HG03103 (cell line): ENCODE data around the gene SDK1.

Experiments used
- ATAC-seq: cut with Tn5 transposase; IDR thresholded peaks from one replicate; pipeline ENCODE4 v1.9.1; 2021; ENCODE audit warnings: low read depth; ENCODE audit not compliant: unreplicated experiment

Gene SDK1

DNA sequence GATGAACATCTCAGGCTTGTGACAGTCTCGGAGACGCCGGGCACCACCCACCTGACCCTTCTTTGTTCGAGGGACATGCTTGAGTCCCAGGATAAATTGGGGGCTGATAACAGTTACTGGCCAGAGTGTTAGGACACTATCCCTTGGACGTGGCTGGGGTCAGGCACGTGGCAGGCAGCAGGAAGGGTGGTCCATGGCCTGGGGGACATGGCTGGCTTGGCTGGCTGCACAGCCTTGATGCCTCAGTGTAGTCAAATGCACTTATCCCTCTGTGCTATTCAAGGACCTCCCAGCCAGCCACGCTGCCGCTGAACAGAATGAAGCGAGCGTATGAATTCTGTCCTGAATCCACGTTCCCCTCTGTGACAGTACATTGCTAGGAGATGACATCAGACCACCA is 719.0 kb downstream of the SDK1 start:
- no peak for ATAC-seq

DNA sequence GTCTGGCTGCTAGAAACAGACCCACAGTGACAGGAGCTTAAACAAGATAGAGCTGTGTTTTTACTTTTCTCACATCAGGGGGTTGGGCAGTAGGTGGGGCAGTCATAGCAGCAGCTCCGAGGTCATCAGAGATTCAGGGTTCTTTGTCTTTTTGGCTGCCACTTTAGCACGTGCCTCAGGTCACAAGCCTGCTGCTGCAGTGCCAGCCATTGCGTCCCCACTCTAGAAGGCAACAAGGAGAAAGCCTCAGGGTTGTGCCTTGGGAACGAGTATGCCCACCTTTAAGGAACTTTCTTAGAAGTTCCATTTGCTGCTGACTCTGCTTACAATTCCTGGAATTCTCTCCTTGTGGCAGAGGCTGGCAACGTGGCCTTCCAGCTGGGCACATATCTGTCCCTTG is 720.4 kb downstream of the SDK1 start:
- no peak for ATAC-seq

DNA sequence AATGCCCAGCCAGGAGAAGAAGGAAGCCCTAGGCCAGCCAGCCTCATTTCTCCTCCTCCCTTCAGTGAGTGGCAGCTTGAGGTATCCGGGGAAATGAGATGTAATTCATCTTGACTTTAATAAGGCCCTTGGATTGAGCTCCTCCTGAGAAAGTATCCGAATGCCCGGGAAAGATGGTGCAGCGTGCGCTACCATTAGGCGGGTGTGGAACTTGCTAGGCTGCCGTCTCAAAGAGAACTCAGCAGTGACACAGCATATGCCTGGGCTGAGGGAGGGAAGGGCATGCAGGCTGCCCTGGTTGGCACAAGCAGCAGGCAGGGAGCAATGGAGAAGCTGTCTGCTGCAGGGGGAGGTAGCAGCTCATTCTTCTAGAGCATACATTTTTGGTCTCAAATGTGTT is 721.2 kb downstream of the SDK1 start:
- no peak for ATAC-seq

DNA sequence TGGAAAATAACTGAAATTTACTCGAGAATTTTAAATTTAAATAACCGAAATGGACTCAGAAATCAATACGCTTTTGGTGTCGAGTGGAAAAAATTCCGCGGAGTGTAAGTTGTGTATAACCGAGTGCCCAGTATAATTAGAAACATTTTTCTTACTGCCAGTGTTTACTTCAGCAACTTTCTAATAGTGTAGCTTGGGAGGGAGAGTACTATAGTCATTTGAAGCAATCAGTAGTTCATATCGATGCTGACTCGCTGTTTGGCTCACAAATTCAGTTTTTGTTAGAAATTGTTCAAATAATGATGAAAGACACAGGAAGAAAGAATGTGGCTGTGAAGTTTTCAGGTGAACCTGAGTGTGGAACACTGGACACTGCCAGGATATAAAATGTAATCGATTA is 722.5 kb downstream of the SDK1 start:
- ATAC-seq = no peak

DNA sequence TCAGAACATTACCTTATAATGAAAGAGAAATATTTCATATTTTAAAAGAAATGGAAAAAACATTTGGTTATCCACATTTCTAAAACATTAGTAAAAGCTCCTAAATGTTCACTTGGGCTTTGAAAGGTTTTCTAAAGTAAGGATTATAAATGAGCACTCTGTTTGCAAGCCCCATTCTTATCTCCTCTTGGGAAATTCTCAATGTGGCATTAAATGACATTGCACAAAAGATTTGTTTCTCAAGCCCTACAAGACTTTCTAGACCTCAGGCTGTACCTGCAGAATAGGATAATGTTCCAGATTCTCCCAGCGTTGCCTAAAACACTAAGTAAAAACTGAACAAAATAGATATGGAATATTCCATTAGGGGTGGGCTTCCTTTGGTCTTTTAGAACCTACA is 723.1 kb downstream of the SDK1 start:
- no peak for ATAC-seq

DNA sequence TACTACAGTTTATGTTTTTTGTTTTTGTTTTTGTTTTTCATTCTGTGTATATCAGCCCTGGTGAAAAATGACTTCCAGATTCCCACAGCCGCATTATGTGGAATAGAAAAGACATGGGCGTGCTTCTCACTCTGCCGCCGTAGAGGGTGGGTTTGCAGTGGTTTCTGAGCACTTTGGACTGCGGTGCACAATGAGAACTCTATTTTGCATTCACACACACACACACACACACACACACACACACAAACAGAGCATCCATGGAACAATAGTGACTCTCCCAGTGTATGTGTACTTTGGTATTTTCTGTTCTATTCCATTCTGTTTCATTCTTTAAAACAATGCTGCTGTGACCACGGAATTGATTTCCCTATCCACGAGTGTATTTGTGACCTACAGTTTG is 723.8 kb downstream of the SDK1 start:
- ATAC-seq = no peak

DNA sequence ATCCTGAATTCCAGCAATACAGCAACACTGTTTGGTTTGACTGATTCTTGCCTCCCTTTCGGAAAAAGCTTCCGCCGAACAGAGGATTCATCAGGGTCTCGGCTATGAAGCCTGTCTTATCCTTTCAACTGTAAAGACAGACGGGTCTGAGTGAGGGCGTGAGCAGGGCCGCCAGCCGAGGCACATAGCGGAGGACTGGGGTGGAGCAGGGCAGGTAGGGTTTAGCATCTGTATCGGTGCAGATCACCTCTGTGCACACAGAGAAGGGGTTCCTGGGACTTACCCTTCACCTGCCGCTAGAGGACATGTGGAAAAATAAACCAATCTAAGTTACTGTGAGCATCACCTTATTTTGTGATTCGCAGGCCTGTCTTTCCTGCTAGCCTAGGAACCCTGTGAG is 724.2 kb downstream of the SDK1 start:
- no peak for ATAC-seq

DNA sequence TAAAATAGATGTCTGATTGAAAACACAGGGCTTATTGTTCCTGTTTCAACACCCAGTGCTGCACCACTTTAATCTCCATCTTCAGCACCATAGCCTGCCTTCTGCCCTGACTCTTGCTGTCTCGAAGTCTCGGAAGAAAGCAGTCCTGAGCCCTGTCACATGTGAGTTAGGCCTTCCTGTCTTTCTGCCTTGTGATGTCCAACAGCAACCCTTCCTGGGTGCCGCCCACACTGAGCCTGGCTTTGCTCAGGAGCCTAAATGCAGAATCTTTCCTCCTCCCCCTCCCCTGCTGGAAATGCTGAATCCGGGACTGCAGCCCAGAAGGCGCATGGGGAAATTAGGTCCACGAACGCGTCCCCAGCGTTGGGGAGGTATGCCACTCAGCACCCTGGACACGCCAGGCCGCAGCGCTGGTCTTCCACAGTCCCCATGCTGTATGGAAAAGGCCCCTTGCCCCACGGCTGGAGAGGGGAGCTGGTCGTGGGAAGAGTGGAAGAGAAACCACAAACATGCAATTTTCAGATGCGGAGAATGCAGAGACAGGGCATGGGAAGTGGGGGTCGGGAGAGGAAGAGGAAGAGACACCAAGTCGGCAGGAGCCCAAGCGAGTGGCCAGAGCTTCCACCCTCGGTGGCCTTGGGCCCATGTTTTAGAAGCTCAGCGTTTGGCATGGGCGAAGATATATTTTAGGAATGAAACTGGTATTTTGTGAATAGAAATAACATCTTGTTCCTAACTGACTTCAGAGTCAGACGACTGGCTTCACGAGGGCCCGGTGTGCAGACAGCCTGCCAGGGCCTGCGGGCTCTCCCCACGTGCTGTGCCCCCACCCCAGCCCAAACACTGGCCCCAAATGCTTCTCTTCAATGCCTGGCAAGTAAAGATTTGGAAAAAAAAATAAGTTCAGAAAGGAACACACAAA is 724.9 kb downstream of the SDK1 start:
- ATAC-seq = no peak

DNA sequence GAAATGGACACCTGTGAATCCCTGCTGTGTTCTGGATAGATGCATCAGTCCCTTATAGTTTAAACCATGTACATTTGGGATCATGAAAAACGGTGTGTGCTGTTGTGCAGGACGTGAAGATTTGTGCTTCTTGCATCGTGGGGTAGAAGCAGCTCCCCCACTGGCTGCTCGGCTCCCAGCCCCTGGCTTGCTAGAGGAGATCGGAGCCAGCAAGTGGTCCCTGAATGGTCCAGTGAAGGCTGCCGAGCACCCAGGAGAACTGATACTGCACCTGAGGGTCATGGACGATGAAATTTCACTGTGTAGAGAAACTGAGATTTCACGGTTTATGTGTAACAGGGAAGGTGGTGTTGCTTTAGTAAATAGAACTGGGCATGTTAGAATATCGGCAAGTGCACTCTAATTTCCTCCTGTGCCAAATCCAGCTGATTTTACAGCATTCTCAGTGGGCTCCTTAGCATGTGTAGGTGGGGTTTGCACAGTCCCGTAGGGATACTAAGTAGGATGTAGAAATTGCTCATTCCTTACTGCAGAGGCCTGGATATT is 726.0 kb downstream of the SDK1 start:
- no peak for ATAC-seq

DNA sequence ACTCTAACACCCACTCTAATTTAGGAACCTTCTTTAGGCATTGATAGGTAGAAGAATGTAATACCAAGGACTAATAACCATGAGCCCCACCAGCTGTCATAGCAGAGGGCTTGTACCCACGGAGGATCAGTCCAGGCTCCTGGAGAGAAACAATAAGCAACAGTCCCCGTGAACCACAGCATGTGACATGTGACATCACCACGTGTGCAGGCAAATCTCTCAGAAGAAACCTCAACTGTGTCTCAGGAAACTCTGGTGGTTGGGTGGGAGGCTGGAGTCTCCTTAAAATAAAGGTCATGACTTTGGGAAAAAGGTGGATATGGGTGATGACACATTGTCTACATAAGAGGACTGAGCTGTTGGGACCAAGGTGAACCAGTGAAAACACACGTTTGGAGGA is 727.2 kb downstream of the SDK1 start:
- no peak for ATAC-seq

DNA sequence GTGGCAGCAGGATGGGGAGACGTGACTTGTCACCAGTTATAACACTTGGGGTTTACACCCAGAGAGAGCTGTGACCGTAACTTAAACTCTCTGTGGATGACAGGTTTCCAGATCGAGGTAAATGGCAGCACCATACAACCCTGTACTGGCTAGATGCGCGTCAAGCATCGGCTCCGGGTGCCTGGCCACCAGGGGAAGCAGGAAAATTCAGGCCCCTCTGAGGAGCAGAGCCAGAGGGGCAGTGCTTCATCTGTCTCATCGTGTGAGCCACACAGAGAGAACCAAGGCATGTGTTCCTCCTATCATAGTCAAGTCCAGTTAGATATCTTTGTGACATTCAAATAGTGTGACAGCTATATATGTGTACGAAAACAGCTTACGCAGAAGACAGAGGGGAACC is 728.9 kb downstream of the SDK1 start:
- ATAC-seq = no peak

DNA sequence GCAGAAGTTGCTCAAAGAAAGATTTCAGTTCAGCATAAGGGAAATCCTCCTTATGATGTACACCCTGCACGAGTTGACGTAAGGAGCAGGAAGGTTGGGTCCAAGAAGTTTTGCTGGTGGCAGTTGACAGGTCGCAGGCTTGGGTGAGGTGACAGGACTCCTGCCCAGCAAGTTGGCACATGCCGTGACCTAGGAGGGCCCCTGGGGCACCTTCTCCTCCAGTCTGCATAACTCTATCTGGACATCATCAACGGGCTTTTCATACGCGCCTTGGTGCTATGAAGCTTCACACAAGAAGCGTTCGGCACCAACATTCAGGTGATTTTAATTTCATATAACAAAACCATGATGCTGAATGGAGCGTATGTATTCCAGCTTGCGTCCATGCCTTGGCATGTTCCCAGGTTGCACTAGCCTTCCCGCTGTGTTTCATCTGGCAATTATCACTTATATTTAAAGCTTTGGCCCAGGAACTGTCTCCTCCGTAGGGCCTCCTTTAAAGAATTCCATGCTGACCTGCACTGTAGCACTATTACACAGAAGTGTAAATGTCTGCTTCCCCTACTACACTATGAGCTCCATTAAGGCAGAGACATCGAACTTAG is 729.4 kb downstream of the SDK1 start:
- ATAC-seq = no peak

DNA sequence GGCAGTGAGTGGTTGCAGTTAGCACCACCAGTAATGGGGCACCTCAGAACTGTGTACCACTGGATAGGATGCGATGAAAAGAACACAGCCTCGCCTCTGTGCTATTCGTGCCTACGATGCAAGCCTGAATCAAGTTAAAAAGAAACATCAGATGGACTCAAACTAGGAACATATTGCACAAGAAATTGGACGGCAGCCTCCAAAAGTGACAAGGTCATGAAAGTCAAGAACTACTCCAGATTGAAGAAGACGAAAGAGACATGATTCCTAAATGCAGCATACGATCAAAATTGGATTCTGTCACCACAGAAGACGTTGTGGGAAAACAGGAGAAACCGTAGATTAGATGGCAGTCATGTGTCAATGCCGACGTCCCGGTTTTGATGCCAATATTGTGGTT is 732.9 kb downstream of the SDK1 start:
- ATAC-seq = no peak

DNA sequence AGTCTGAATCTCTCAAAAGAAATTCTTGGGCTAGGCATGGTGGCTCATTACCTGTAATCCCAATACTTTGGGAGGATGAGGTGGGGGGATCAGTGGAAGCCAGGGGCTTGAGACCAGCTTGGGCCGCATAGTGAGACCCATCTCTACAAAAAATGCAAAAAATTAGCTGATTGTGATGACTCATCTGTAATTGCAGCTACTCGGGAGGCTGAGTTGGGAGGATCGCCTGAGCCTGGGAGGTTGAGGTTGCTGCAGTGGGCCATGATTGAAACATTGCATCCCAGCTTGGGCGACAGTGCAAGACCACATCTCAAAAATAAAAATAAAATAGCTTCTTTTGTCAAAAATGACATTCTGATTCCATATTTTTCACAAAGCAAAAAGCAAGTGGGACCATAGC is 736.3 kb downstream of the SDK1 start:
- ATAC-seq = no peak

DNA sequence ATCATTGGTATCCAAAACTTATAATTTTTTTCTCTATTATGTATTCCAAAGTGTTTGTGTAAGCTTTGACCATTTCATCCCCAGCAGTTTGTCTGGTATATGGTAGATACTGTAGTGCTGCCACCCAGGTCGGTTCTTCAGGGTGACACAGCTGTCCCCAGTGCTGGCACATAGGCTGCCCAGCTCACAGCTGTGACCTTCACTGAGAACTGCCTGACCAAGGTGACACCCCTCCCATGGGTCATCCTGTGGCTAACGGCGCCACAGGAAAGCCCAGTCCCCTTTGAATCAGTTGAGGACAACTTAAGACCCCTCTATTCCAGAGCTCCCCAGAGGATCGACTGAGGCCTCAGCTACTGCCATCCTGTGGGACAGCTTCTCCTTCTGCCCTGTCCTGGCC is 736.8 kb downstream of the SDK1 start:
- no peak for ATAC-seq

DNA sequence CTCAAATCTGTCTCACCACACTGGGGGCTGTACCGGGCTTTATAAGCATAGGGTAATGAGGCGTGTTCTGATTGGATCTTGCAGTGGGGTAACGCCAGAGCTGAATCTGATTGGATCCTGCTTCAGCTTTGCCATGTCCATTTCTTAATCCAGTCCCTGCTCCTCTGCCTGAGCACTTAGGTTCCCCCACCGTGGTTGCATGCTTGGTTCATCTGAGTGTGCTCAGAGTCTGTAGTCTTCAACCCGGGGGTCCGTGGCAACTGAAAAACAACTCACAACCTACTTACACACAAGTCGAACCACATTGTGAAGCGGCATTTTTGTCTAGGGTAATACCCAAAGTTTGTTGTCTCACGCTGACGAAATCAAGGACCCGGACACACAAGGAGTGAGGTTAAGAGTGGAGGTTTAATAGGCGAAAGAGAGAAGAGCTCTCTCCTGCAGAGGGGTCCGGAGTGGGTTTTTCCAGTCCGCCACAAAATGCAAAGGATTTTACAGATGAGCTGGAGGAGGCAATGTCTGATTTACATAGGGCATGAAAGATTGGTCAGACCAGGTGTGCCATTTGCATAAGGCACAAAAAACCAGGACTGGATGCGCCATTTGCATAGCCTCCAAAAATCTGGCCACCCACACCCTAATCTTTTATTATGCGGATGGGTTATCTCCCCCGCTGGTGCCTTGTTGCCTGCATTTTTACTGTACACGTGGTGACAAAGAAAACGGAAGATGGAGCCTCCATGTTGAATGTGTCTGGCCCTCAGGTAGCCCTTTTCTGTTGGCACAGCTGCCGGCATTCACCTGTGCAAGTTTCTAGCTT is 739.3 kb downstream of the SDK1 start:
- no peak for ATAC-seq

DNA sequence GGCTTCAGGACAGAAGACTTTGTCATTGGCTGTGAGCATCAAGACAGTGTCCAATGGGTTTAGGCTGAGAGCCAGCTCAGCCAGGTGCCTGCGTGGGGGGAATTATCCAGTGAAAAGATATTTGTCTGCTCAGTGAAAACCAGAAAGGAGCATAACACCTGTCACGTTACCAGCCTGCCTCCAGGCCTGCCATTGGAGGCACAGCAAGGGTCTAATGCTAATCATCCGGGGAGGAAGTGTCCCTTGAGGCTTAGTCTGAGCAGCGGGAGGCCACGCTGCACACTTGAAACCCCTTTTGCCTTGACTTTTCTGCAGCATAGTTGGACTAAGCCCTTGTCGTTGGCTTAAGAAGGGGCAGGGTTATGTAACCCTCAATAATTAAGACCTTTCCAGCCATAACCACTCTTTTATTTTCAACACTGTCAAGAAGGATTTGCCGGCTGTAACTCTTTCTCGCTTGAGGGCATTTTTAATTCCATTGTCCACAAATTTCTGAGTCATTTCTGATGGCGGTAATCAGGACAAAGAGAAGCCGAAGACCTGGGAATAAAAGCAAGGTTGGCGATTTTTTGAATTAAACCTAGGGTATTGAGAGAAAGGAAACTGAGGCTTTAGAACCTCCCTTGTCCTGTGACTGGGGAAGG is 741.5 kb downstream of the SDK1 start:
- ATAC-seq = no peak

DNA sequence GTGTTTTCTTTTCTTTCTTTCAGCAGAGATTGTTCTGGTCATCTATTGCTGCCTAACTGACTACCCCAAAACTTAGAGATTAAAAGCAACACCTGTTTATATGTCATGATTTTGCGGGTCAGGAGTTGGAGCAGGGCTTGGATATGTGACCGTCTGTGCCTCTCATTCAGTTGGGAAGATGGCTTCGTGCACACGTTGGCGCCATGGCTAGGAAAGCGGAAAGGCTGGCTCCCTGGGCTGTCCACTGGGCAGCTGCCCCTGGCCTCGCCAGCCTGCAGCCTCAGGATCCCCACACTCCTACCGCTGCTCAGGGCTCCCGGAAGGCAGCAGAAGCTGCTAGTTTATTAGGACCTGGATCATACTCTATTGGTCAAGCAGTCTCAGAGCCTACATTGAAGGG is 742.9 kb downstream of the SDK1 start:
- ATAC-seq = no peak

DNA sequence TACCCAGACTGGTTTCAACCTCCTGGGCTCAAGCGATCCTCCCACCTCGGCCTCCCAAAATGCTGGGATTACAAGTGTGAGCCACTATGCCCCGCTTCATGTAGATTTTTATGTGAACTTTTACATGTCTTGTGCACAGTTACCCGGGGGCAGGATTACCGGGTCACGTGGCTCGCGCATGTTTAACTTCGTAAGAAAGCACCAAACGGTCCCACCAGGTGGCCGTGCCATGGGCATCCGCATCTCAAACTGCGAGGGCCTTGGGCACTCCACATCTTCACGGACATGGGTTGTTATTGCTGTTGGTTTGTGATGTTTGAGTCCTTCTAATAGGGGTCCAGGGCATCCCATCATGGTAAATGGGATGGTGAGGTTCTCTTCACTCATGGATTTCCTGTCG is 744.4 kb downstream of the SDK1 start:
- no peak for ATAC-seq

DNA sequence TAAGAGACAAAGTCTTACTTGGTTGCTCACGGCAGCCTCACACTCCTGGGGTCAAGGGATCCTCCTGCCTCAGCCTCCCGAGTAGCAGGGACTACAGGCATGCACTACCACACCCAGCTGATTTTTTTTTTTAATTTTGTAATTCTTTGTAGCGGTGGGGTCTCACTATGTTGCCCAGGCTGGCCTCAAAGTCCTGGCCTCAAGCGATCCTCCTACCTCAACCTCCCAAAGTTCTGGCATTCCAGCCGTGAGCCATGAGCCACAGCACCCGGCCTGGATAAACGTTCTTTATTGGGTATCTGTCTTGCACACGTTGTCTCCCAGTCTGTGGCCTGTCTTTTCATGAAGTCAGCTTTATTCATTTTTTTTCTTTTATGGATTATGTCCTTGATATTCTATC is 744.9 kb downstream of the SDK1 start:
- ATAC-seq = no peak

DNA sequence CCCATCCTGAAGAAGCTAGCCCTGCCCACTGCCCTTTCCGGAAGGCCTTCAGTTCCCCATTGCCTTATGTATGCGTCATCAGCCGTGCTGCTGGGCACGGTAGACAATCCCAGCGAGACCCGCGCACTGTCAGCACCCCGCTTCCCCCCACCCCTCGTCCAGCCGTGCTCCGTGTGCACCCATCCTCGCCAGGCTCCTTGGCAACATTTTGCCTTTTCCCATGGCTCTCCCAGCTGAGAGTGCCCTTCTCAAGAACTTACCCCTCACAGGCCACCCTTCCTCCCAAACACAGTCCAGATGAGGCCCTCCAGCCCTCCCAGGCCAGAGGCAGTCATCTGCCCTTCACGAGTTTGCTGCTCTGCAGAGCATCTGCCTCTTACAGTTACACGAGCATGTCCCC is 747.3 kb downstream of the SDK1 start:
- ATAC-seq = no peak
